Cardiac fibroblast (primary cell): ENCODE data around the gene GRIK3.
"Not testable (repeated sequence)": the region's sequence is repeated elsewhere in the genome, so short reads cannot be mapped to it uniquely, and the experiment has no call there.

Experiments
- DNase-seq, 2 donors: peaks; one replicate each; pipeline versions ENCODE4 v3.0.0 to v3.0.0-alpha.2; 2010; ENCODE audit warnings: low read depth in 2 of 2
- H3K4me3 ChIP-seq, 2 donors: replicated peaks in 1 of 2; 1 replicate in 1 of 2; 2 replicates in 1 of 2; pipeline ENCODE4 v1.5.1; 2011; ENCODE audit warnings: low read depth in 2 of 2, low read length in 2 of 2, mild to moderate bottlenecking in 2 of 2, moderate library complexity in 1 of 2
- TF ChIP-seq, protein P1 (sequence below): IDR thresholded peaks from one replicate; pipeline ENCODE4 v1.5.1; 2011; ENCODE audit warnings: low read depth, mild to moderate bottlenecking, low read length, inconsistent platforms

GRIK3 gene

DNA sequence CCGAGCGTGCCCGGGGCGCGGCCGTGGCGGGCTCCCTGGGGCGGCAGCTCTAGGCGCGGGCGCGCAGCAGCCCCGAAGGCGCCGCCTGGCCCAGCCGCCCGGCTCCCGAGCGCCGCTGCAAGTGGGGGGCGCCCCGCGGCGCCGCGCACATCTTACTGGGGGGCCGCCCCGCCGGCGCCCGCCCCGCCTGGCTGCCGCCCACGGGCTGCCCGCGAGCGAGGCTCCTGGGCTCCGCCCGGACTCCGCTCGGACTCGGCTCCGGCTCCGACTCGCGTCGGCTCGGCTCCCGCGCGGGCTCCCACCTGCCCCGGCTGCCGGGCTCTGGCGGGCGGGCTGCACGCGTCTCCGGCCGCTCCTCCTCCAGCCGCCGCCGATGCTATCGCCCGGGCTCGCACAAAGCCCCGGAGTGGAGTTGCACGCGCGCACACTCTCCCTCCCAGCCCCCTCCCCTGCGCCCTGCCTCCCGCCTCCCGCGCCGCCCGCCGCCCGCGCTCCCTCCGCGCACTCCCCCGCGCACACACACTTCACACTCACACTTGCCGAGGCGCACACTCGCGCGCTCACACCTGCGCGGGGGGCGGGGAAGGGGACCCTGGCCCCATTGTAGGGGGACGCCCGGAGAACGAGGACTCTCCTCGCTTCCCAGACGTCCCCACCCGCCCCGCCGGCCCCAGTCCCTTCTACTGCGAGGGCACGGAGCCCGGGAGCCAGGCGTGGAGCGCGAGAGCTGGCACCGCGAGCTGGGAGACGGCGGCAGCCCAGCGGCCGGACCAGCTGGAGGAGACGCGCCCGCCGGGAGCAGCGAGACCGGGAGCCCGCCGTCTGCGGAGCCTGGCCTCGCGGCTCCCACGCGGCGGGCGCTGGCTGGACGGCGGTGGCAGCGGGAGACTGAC, at the start of gene GRIK3:
Gene GRIK3 (minus strand): TSS at position 395 of the 893 bp plus-strand sequence. CDS start 407 bp downstream, outside the sequence.
- H3K4me3 ChIP-seq: no peak within 1 kb of the TSS
- TF ChIP-seq, protein P1, sequence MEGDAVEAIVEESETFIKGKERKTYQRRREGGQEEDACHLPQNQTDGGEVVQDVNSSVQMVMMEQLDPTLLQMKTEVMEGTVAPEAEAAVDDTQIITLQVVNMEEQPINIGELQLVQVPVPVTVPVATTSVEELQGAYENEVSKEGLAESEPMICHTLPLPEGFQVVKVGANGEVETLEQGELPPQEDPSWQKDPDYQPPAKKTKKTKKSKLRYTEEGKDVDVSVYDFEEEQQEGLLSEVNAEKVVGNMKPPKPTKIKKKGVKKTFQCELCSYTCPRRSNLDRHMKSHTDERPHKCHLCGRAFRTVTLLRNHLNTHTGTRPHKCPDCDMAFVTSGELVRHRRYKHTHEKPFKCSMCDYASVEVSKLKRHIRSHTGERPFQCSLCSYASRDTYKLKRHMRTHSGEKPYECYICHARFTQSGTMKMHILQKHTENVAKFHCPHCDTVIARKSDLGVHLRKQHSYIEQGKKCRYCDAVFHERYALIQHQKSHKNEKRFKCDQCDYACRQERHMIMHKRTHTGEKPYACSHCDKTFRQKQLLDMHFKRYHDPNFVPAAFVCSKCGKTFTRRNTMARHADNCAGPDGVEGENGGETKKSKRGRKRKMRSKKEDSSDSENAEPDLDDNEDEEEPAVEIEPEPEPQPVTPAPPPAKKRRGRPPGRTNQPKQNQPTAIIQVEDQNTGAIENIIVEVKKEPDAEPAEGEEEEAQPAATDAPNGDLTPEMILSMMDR: no peak
- no peak for DNase-seq

DNA sequence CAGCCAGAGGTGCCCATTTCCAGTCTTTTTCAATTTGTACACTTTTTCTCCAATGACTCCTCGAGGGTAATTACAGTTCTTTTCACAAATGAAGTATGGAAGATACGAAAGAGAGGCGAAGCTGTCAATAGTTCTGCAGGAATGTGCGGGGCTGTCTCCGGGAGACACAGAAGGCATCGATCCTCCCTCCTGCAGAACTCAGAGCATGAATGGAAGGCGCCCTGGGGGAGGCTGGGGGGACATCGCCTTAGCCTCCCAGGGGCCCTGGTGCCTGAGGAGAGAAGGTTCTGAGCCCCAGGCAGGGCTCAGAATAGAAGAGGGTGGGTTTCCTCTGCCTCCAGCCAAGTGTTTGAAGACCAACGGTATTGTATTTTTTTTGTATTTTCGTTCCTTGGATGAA, 49.7 kb upstream of the GRIK3 start:
- TF ChIP-seq, protein P1: no peak
- no peak overlapping the region for H3K4me3 ChIP-seq
- no peak for DNase-seq

GRCh38 chr1:37083603-37084002, 49.3 kb upstream of the GRIK3 start:
- DNase-seq: no peak
- H3K4me3 ChIP-seq: no peak overlapping the region
- TF ChIP-seq, protein P1: no peak

DNA sequence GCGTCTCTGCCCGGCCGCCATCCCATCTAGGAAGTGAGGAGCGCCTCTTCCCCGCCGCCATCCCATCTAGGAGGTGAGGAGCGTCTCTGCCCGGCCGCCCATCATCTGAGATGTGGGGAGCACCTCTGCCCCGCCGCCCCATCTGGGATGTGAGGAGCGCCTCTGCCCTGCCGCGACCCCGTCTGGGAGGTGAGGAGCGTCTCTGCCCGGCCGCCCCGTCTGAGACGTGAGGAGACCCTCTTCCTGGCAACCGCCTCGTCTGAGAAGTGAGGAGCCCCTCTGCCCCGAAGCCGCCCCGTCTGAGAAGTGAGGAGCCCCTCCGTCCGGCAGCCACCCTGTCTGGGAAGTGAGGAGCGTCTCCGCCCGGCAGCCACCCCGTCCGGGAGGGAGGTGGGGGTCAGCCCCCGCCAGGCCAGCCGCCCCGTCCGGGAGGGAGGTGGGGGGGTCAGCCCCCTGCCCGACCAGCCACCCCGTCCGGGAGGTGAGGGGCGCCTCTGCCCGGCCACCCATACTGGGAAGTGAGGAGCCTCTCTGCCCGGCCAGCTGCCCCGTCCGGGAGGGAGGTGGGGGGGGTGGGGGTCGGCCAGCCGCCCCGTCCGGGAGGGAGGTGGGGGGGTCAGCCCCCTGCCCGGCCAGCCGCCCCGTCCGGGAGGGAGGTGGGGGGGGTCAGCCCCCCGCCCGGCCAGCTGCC, 46.1 kb upstream of the GRIK3 start:
- not testable (repeated sequence) for H3K4me3 ChIP-seq, DNase-seq

DNA sequence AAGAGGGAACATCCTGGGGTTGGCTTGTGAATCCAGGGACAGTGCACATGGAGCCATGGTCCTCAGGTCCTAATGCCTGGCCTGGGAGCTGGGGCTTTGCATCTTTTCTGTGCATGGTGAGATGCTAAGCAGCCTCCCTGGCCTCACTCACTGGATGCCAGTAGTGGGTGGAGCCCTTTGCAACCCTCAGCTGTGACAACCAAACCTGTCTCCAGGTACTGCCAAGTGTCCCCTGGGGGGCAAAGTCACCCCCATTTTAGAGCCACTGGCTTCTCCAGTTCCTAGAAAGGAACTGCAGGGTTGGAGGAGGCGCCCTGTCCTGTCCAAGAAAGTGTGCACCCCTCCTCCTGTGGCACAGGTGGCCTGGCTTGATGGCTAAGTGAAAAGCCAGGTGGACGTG, 44.6 kb upstream of the GRIK3 start:
- no peak overlapping the region for H3K4me3 ChIP-seq
- no peak for DNase-seq
- TF ChIP-seq, protein P1: no peak

GRCh38 chr1:37076168-37076567, 41.9 kb upstream of the GRIK3 start:
- TF ChIP-seq, protein P1: no peak
- no peak for DNase-seq
- no peak overlapping the region for H3K4me3 ChIP-seq

DNA sequence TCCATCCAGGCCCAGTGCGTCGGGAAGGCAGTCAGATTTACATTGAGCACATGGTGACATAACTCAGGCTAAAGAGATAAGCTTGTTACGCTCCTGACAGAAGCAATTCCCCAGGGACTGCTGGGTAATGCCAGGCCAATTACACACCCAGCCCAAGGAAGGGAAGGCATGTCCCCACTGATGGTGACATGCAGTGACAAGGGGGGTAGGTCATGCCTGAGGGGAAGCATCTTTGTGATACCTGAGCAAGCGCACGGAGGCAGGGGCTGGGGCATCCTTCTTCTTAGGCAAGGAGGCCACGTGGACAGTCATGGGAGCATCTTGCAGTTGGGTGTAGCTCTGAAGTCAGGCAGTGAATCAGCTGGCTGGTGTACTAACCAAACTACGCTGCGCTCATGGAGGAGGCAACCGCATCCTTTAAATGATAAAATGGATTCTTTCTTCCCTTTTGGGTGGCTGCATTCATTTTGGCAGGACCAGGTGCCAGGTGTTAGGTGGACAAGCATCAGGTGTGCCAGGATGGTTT, 39.6 kb upstream of the GRIK3 start:
- TF ChIP-seq, protein P1: no peak
- H3K4me3 ChIP-seq: no peak overlapping the region
- no peak for DNase-seq
